ENCODE data around the gene ABI1. TPM values are rescaled to one million over a fixed set of nuclear protein-coding genes. Genes with fewer than 3 reads are reported as not detected.

ABI1 gene
- total RNA-seq, 1 donor from 2014 or later = 87.2 TPM

- DNase-seq (ENCODE audit: low spot score) = no peak
These were observed 146.2 kb downstream of the ABI1 start for GRCh38 chr10:26714415-26715136.

DNA sequence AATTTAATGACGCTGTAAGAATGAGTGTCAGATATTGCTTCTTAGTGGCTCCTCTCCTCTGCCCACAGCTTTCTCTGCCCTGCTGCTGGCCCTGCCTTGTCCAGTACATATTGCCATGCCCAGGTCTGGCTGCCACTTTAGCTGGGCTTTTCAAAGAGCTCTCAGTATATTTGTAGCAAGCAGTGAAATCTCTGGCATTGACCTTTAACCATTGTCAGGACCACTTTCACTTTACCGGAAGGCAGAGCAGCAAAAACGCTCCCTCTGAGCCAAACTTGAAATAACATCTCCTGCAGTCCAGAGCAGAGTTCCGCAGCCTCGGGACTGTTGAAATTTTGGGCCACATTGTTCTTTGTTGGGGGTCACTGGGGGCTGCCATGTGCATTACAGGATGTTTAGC, 149.4 kb downstream of the ABI1 start:
- DNase-seq (ENCODE audit: low spot score) = no peak

GRCh38 chr10:26706936-26707335, 153.8 kb downstream of the ABI1 start:
- DNase-seq (ENCODE audit: low spot score) = no peak

DNA sequence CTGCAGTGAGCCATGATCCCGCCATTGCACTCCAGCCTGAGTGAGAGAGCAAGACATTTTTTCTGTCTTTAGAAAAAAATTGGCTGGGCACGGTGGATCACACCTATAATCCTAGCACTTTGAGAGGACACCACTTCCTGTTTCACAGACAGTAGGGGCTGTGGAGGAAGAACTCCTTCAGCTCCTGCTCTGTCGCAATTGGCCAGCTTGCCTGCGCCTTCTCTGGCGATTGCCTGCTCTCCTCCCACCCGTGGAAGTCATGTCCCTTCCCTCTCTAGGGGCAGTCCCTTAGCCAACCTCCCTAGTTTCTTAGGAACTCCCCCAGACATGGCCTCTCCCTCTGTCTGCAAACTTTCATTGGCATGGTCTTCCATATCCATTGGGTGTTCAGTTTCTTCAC, 154.6 kb downstream of the ABI1 start:
- no peak for DNase-seq (ENCODE audit: low spot score)

DNA sequence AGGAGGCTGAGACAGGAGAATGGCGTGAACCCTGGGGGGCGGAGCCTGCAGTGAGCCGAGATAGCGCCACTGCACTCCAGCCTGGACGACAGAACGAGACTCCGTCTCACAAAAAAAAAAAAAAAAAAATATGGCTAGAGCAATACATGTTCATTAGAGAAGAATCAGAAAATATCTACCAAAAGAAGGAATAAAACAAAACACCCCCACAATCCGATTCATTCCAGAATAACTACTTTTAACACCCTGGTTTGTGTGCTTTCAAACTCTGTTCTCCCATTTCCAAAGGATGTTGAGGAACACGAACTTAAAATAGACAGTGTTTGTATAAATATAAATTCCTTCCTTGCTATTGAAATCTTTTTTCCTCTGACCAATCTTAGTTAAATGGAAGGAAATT, 156.8 kb downstream of the ABI1 start:
- DNase-seq (ENCODE audit: low spot score) = no peak

GRCh38 chr10:26703096-26703495, 157.7 kb downstream of the ABI1 start:
- DNase-seq (ENCODE audit: low spot score) = no peak

DNA sequence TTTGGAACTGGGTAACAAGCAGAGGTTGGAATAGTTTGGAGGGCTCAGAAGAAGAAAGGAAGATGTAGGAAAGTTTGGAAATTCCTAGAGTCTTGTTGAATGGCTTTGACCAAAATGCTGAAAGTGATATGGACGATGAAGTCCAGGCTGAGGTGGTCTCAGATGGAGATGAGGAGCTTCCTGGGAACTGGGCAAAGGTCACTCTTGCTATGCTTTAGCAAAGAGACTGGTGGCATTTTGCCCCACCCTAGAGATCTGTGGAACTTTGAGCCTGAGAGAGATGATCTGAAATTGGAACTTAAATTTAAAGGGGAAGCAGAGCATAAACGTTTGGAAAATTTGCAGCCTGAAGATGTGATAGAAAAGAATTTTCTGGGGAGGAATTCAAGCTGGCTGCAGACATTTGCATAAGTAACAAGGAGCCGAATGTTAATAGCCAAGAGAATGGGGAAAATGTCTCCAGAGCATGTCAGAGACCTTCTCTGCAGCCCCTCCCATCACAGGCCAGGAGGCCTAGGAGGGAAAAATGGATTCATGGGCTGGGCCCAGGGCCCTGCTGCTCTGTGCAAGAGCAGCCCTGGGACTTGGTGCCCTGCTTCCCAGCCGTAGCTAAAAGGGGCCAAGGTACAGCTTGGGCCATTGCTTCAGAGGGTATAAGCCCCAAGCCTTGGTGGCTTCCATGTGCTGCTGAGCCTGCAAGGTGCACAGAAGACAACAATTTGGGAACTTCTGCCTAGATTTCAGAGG, 159.7 kb downstream of the ABI1 start:
- DNase-seq (ENCODE audit: low spot score) = no peak

DNA sequence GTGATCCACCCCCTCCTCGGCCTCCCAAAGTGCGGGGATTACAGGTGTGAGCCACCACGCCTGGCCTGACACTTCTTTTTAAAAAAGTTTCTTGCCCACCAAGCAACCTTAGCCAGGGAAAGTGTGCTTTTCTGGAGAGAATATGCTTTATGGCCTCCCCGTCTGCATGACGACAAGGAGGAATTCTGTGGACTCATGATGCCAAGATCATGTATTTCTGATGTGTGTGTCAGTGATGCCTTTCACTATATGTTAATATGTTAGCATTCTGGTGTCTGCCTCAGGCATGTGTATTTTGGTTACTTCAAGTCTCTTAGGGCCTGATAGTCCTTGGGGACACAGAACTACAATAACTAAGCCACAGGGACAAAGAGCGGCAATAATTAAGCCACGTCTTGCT, 161.1 kb downstream of the ABI1 start:
- no peak for DNase-seq (ENCODE audit: low spot score)

GRCh38 chr10:26698909-26699308, 161.8 kb downstream of the ABI1 start:
- DNase-seq (ENCODE audit: low spot score) = no peak

DNA sequence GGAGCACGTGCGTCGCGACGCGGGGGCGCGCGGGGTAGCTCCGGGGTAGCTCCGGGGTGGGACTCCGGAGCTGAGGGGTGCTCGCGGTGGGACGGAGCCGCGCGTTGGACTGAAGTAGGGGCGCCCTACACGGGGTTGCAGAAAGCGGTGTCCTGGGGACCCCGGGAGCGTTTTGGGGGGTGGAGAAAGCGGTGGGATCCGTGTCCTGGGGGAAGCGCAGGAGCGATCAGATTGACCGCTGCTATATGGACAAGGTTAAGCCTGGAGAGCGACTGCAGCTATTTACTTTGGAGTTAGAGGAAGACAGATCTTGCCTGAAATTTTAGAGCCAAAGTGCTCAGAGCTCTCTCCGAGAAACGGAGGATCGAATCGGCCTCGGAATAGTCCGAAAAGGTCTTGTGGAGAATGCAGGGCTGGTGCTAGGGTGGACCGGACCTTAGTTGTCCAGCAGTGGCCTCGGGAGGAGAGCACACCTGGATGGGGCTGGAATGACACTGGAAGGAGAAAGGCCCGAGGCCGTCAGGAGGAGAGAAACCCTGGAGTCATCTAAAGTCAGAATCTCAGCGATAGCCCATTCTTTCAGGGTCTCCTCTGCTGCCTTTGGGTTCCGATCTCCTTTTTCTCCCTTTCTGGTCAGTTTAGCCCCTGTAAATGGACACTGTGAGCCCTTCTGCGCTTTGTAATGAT, 162.7 kb downstream of the ABI1 start:
- DNase-seq (ENCODE audit: low spot score) = no peak

GRCh38 chr10:26697163-26697921, 163.4 kb downstream of the ABI1 start, which contains the start of gene PDSS1:
PDSS1 (plus strand) TSS chr10:26697701; CDS start chr10:26697712, 11 bp downstream.
- peak; percentile 84 for DNase-seq (ENCODE audit: low spot score)

GRCh38 chr10:26696786-26697162, 164.0 kb downstream of the ABI1 start:
- DNase-seq (ENCODE audit: low spot score) = no peak

Other genes with a start within 250 kb of the ABI1 start
- 12.8 TPM for gene PDSS1, start 163.3 kb downstream of the ABI1 start, total RNA-seq (ENCODE audit: insufficient read depth, low replicate concordance)
- gene ANKRD26, start 239.5 kb upstream of the ABI1 start, total RNA-seq (ENCODE audit: insufficient read depth, low replicate concordance) = 8.9 TPM

Measured in umbilical cord (tissue), 2 donors.